ENCODE results near the gene GLYR1. TPM values are rescaled to one million over a fixed set of nuclear protein-coding genes. Genes with fewer than 3 reads are reported as not detected.

The GLYR1 gene
- total and polyA plus RNA-seq, 10 of the 15 experiments (the other 5 are each of a cell fraction or from before 2014, with no cell fraction given) = 7.3 to 90.2 (median 57.2) TPM

- CTCF ChIA-PET = no interaction called here
Measured at GRCh38 chr16:4879049-4879448, 32.0 kb upstream of the GLYR1 start.

GRCh38 chr16:4877380-4877685, 30.2 kb upstream of the GLYR1 start:
- Histone ChIP-seq H3K4me1 (ENCODE audit: control insufficient read depth, insufficient read depth, low read length) (no peaks in the 10 kb centered on the region), H4K20me1 (ENCODE audit: control insufficient read depth, insufficient read depth) (no peaks in the 10 kb centered on the region), H3K36me3 (ENCODE audit: control insufficient read depth in 2 of 2, insufficient read depth in 2 of 2, low read length in 1 of 2) (peaks cover 38 to 46% of the 10 kb centered on the region in 2 experiments), H3K27me3 (replicated peaks in 1 of 2; ENCODE audit: control insufficient read depth in 2 of 2, insufficient read depth in 2 of 2, low read length in 1 of 2) (no peaks in the 10 kb centered on the region), H3K9me3 (replicated peaks; ENCODE audit: control insufficient read depth, insufficient read depth, low read length) (no peaks in the 10 kb centered on the region), H2AFZ (ENCODE audit: control insufficient read depth, low read depth, low read length) (no peak overlapping the region), H3K79me2 (ENCODE audit: control insufficient read depth, insufficient read depth, low read length) (no peaks in the 10 kb centered on the region), H3K4me2 (ENCODE audit: control insufficient read depth, insufficient read depth) (no peak overlapping the region), H3K4me3 (no peak overlapping the region), H3K27ac (ENCODE audit: control insufficient read depth, insufficient read depth) (no peak overlapping the region), H3K9ac (ENCODE audit: control insufficient read depth, insufficient read depth, low read length) (no peak overlapping the region)
- in situ Hi-C loops (cut with MboI) = no loop called here
- POLR2A ChIA-PET = no interaction called here
- DNase-seq (ENCODE audit: low read depth, low spot score) = no peak
- ATAC-seq = no peak
- 100% methylated on average over 14 of the region's 14 CpGs for WGBS (ENCODE audit: insufficient coverage, insufficient replicate concordance, low lambda C conversion rate, missing lambda C conversion rate)
- RAD21 ChIA-PET (ENCODE audit: unreplicated experiment) = no interaction called here
- no TSS peak for BruUV-seq (replicated peaks)
- SMC1A ChIA-PET (ENCODE audit: uncharacterized antibody, unreplicated experiment) = no interaction called here
- CTCF ChIA-PET = no interaction called here
- no peak for FAIRE-seq
- intact Hi-C loops (cut with micrococcal nuclease; ENCODE audit: unreplicated experiment) = no loop called here
- TF ChIP-seq SMAD5 (IDR thresholded peaks at IDR 0.05; ENCODE audit: low read depth) (no peak), JUNB (IDR thresholded peaks at IDR 0.05) (no peak), MAX (IDR thresholded peaks at IDR 0.05; ENCODE audit: low read depth, low read length) (no peak), RCOR1 (conservative IDR thresholded peaks at IDR 0.05; ENCODE audit: low read depth, low read length) (no peak), ATF2 (IDR thresholded peaks at IDR 0.05; ENCODE audit: low read length) (no peak), YBX1 (IDR thresholded peaks at IDR 0.05) (no peak), EP300 (IDR thresholded peaks at IDR 0.05; ENCODE audit: borderline replicate concordance in 1 of 2, control insufficient read depth in 1 of 2, low read depth in 2 of 2, low read length in 2 of 2) (no peak)

More at GRCh38 chr16:4879049-4879448, 32.0 kb upstream of the GLYR1 start:
- no peaks in the 10 kb centered on the region for H3K4me1 ChIP-seq (ENCODE audit: control insufficient read depth, insufficient read depth, low read length)
- TF ChIP-seq YBX1 (IDR thresholded peaks at IDR 0.05) (no peak), MEF2A (IDR thresholded peaks at IDR 0.05; ENCODE audit: insufficient read depth, low read depth, low read length) (no peak), STAT3 (IDR thresholded peaks at IDR 0.05; ENCODE audit: low read depth, low read length) (no peak), NRF1 (conservative IDR thresholded peaks at IDR 0.05; ENCODE audit: low read depth, low read length) (no peak), SMARCA5 (IDR thresholded peaks at IDR 0.05) (no peak), IRF4 (IDR thresholded peaks at IDR 0.05; ENCODE audit: low read depth, low read length) (no peak), BCL11A (IDR thresholded peaks at IDR 0.05; ENCODE audit: low read depth, low read length) (no peak)
- no peak overlapping the region for H3K9ac ChIP-seq (ENCODE audit: control insufficient read depth, insufficient read depth, low read length)
- intact Hi-C loops (cut with micrococcal nuclease; ENCODE audit: unreplicated experiment) = no loop called here
- in situ Hi-C loops (cut with MboI) = no loop called here
- H3K27me3 ChIP-seq (replicated peaks in 1 of 2; ENCODE audit: control insufficient read depth in 2 of 2, insufficient read depth in 2 of 2, low read length in 1 of 2) = no peaks in the 10 kb centered on the region
- no peak overlapping the region for H3K4me3 ChIP-seq
- no peak for ATAC-seq
- SMC1A ChIA-PET (ENCODE audit: uncharacterized antibody, unreplicated experiment) = no interaction called here
- 64% methylated on average over 4 of the region's 4 CpGs for WGBS (ENCODE audit: insufficient coverage, insufficient replicate concordance, low lambda C conversion rate, missing lambda C conversion rate)
- no peak for FAIRE-seq
- H3K79me2 ChIP-seq (ENCODE audit: control insufficient read depth, insufficient read depth, low read length) = no peaks in the 10 kb centered on the region
- RAD21 ChIA-PET (ENCODE audit: unreplicated experiment) = no interaction called here
- POLR2A ChIA-PET = no interaction called here
- H3K27ac ChIP-seq (ENCODE audit: control insufficient read depth, insufficient read depth) = no peak overlapping the region
- H3K36me3 ChIP-seq (ENCODE audit: control insufficient read depth in 2 of 2, insufficient read depth in 2 of 2, low read length in 1 of 2) = peaks cover 33 to 41% of the 10 kb centered on the region in 2 experiments
- H2AFZ ChIP-seq (ENCODE audit: control insufficient read depth, low read depth, low read length) = no peak overlapping the region
- H3K4me2 ChIP-seq (ENCODE audit: control insufficient read depth, insufficient read depth) = no peak overlapping the region
- H3K9me3 ChIP-seq (replicated peaks; ENCODE audit: control insufficient read depth, insufficient read depth, low read length) = no peaks in the 10 kb centered on the region
- no TSS peak for BruUV-seq (replicated peaks)
- DNase-seq (ENCODE audit: low read depth, low spot score) = no peak
- H4K20me1 ChIP-seq (ENCODE audit: control insufficient read depth, insufficient read depth) = no peaks in the 10 kb centered on the region
